ENCODE results near the gene GDPD4.

The GDPD4 gene

GRCh38 chr11:77301510-77301909 is at the start of gene GDPD4:
GDPD4 (minus strand) TSS chr11:77301686; CDS start chr11:77285137, 16,549 bp downstream.
- no peak for DNase-seq
- no peak for TF ChIP-seq POLR2A (IDR thresholded peaks at IDR 0.05; ENCODE audit: low read length)

GRCh38 chr11:77347948-77348347 is 46.5 kb upstream of the GDPD4 start:
- DNase-seq = no peak
- TF ChIP-seq POLR2A (IDR thresholded peaks at IDR 0.05; ENCODE audit: low read length) (no peak), GATA1 (IDR thresholded peaks at IDR 0.05; ENCODE audit: low read depth, low read length) (no peak)

- TF ChIP-seq GATA1 (IDR thresholded peaks at IDR 0.05; ENCODE audit: low read depth, low read length) (no peak), POLR2A (IDR thresholded peaks at IDR 0.05; ENCODE audit: low read length) (no peak)
- no peak for DNase-seq
These were observed 45.6 kb upstream of the GDPD4 start for GRCh38 chr11:77346906-77347603.

GRCh38 chr11:77345621-77346020 is 44.1 kb upstream of the GDPD4 start:
- TF ChIP-seq POLR2A (IDR thresholded peaks at IDR 0.05; ENCODE audit: low read length) (no peak), GATA1 (IDR thresholded peaks at IDR 0.05; ENCODE audit: low read depth, low read length) (no peak)
- DNase-seq = no peak

GRCh38 chr11:77340501-77340900 is 39.0 kb upstream of the GDPD4 start:
- DNase-seq = no peak
- TF ChIP-seq POLR2A (IDR thresholded peaks at IDR 0.05; ENCODE audit: low read length) = no peak
- TF ChIP-seq GATA1 (IDR thresholded peaks at IDR 0.05; ENCODE audit: low read depth, low read length) = no peak

GRCh38 chr11:77332259-77332658 is 30.8 kb upstream of the GDPD4 start:
- TF ChIP-seq POLR2A (IDR thresholded peaks at IDR 0.05; ENCODE audit: low read length) = no peak
- no peak for TF ChIP-seq GATA1 (IDR thresholded peaks at IDR 0.05; ENCODE audit: low read depth, low read length)

GRCh38 chr11:77325159-77325558 is 23.7 kb upstream of the GDPD4 start:
- no peak for DNase-seq
- no peak for TF ChIP-seq POLR2A (IDR thresholded peaks at IDR 0.05; ENCODE audit: low read length)
- TF ChIP-seq GATA1 (IDR thresholded peaks at IDR 0.05; ENCODE audit: low read depth, low read length) = no peak

More at GRCh38 chr11:77332259-77332658, 30.8 kb upstream of the GDPD4 start:
- DNase-seq = no peak

- no peak for DNase-seq
- TF ChIP-seq POLR2A (IDR thresholded peaks at IDR 0.05; ENCODE audit: low read length) (no peak), GATA1 (IDR thresholded peaks at IDR 0.05; ENCODE audit: low read depth, low read length) (no peak)
These were observed 23.0 kb upstream of the GDPD4 start for GRCh38 chr11:77324508-77324907.

GRCh38 chr11:77322926-77323590 is 21.6 kb upstream of the GDPD4 start:
- TF ChIP-seq POLR2A (IDR thresholded peaks at IDR 0.05; ENCODE audit: low read length) (no peak), GATA1 (IDR thresholded peaks at IDR 0.05; ENCODE audit: low read depth, low read length) (no peak)
- DNase-seq = no peak

GRCh38 chr11:77322506-77322905 is 21.0 kb upstream of the GDPD4 start:
- no peak for TF ChIP-seq GATA1 (IDR thresholded peaks at IDR 0.05; ENCODE audit: low read depth, low read length)
- no peak for TF ChIP-seq POLR2A (IDR thresholded peaks at IDR 0.05; ENCODE audit: low read length)
- no peak for DNase-seq

- no peak for DNase-seq
- TF ChIP-seq POLR2A (IDR thresholded peaks at IDR 0.05; ENCODE audit: low read length) = no peak
- no peak for TF ChIP-seq GATA1 (IDR thresholded peaks at IDR 0.05; ENCODE audit: low read depth, low read length)
These were observed 18.9 kb upstream of the GDPD4 start for GRCh38 chr11:77320351-77320750.

- TF ChIP-seq GATA1 (IDR thresholded peaks at IDR 0.05; ENCODE audit: low read depth, low read length) (no peak), POLR2A (IDR thresholded peaks at IDR 0.05; ENCODE audit: low read length) (no peak)
- no peak for DNase-seq
These were observed 17.1 kb upstream of the GDPD4 start for GRCh38 chr11:77318600-77318999.

- TF ChIP-seq GATA1 (IDR thresholded peaks at IDR 0.05; ENCODE audit: low read depth, low read length) (no peak), POLR2A (IDR thresholded peaks at IDR 0.05; ENCODE audit: low read length) (no peak)
- DNase-seq = no peak
These were observed 15.4 kb upstream of the GDPD4 start for GRCh38 chr11:77316733-77317342.

GRCh38 chr11:77312107-77312506 is 10.6 kb upstream of the GDPD4 start:
- DNase-seq = no peak
- no peak for TF ChIP-seq GATA1 (IDR thresholded peaks at IDR 0.05; ENCODE audit: low read depth, low read length)
- no peak for TF ChIP-seq POLR2A (IDR thresholded peaks at IDR 0.05; ENCODE audit: low read length)

GRCh38 chr11:77311701-77312100 is 10.2 kb upstream of the GDPD4 start:
- DNase-seq = no peak
- no peak for TF ChIP-seq POLR2A (IDR thresholded peaks at IDR 0.05; ENCODE audit: low read length)
- no peak for TF ChIP-seq GATA1 (IDR thresholded peaks at IDR 0.05; ENCODE audit: low read depth, low read length)

All from erythroblast (primary cell).